Measurements from ENCODE around the gene ASB18.
"Not testable (repeated sequence)": the region's sequence is repeated elsewhere in the genome, so short reads cannot be mapped to it uniquely, and the experiment has no call there.

- TF ChIP-seq, protein P1, sequence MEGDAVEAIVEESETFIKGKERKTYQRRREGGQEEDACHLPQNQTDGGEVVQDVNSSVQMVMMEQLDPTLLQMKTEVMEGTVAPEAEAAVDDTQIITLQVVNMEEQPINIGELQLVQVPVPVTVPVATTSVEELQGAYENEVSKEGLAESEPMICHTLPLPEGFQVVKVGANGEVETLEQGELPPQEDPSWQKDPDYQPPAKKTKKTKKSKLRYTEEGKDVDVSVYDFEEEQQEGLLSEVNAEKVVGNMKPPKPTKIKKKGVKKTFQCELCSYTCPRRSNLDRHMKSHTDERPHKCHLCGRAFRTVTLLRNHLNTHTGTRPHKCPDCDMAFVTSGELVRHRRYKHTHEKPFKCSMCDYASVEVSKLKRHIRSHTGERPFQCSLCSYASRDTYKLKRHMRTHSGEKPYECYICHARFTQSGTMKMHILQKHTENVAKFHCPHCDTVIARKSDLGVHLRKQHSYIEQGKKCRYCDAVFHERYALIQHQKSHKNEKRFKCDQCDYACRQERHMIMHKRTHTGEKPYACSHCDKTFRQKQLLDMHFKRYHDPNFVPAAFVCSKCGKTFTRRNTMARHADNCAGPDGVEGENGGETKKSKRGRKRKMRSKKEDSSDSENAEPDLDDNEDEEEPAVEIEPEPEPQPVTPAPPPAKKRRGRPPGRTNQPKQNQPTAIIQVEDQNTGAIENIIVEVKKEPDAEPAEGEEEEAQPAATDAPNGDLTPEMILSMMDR (IDR thresholded peaks at IDR 0.05; ENCODE audit: poor library complexity) = not testable (repeated sequence)
- TF ChIP-seq EZH2 (IDR thresholded peaks at IDR 0.05; ENCODE audit: borderline replicate concordance); EZH2phosphoT487 (IDR thresholded peaks at IDR 0.05; ENCODE audit: low read depth, severe bottlenecking, unreplicated experiment): not testable (repeated sequence)
Measured at GRCh38 chr2:236269876-236270275, 5.7 kb upstream of the ASB18 start.
